Measurements from ENCODE around the gene CFAP299.

The CFAP299 gene

GRCh38 chr4:80986011-80986410, 650.5 kb downstream of the CFAP299 start:
- no peaks in the 10 kb centered on the region for H3K36me3 ChIP-seq (ENCODE audit: control insufficient read depth, insufficient read depth, low read length)
- H3K9me3 ChIP-seq (ENCODE audit: control insufficient read depth, insufficient read depth, low read length), result no peaks in the 10 kb centered on the region
- DNase-seq (ENCODE audit: low read depth, low spot score), result no peak
- no peaks in the 10 kb centered on the region for H3K4me1 ChIP-seq (ENCODE audit: control insufficient read depth, insufficient read depth, low read length)
- no peak overlapping the region for H3K4me3 ChIP-seq (ENCODE audit: low read length)
- H3K27me3 ChIP-seq (ENCODE audit: control insufficient read depth, insufficient read depth, low read length), result no peaks in the 10 kb centered on the region
- H3K27ac ChIP-seq (ENCODE audit: low read length), result no peak overlapping the region

GRCh38 chr4:80989921-80990544, 654.5 kb downstream of the CFAP299 start:
- H3K27ac ChIP-seq (ENCODE audit: low read length), result no peak overlapping the region
- DNase-seq (ENCODE audit: low read depth, low spot score), result peak; percentile 13
- H3K4me3 ChIP-seq (ENCODE audit: low read length), result no peak overlapping the region
- H3K27me3 ChIP-seq (ENCODE audit: control insufficient read depth, insufficient read depth, low read length), result no peaks in the 10 kb centered on the region
- no peaks in the 10 kb centered on the region for H3K36me3 ChIP-seq (ENCODE audit: control insufficient read depth, insufficient read depth, low read length)
- no peaks in the 10 kb centered on the region for H3K9me3 ChIP-seq (ENCODE audit: control insufficient read depth, insufficient read depth, low read length)
- WGBS (ENCODE audit: insufficient coverage, insufficient read length), result no CpG with 5 or more reads among the region's 2 CpGs
- no peaks in the 10 kb centered on the region for H3K4me1 ChIP-seq (ENCODE audit: control insufficient read depth, insufficient read depth, low read length)

- H3K36me3 ChIP-seq (ENCODE audit: control insufficient read depth, insufficient read depth, low read length), result no peaks in the 10 kb centered on the region
- no peak overlapping the region for H3K27ac ChIP-seq (ENCODE audit: low read length)
- no peaks in the 10 kb centered on the region for H3K9me3 ChIP-seq (ENCODE audit: control insufficient read depth, insufficient read depth, low read length)
- WGBS (ENCODE audit: insufficient coverage, insufficient read length), result no CpG with 5 or more reads among the region's 2 CpGs
- DNase-seq (ENCODE audit: low read depth, low spot score), result no peak
- H3K4me1 ChIP-seq (ENCODE audit: control insufficient read depth, insufficient read depth, low read length), result no peaks in the 10 kb centered on the region
- no peak overlapping the region for H3K4me3 ChIP-seq (ENCODE audit: low read length)
- H3K27me3 ChIP-seq (ENCODE audit: control insufficient read depth, insufficient read depth, low read length), result no peaks in the 10 kb centered on the region
Measured at GRCh38 chr4:80990851-80991250, 655.3 kb downstream of the CFAP299 start.

- no CpG with 5 or more reads among the region's 3 CpGs for WGBS (ENCODE audit: insufficient coverage, insufficient read length)
- Histone ChIP-seq H3K4me3 (ENCODE audit: low read length) (no peak overlapping the region), H3K36me3 (ENCODE audit: control insufficient read depth, insufficient read depth, low read length) (no peaks in the 10 kb centered on the region), H3K27ac (ENCODE audit: low read length) (no peak overlapping the region), H3K27me3 (ENCODE audit: control insufficient read depth, insufficient read depth, low read length) (no peaks in the 10 kb centered on the region), H3K9me3 (ENCODE audit: control insufficient read depth, insufficient read depth, low read length) (no peaks in the 10 kb centered on the region), H3K4me1 (ENCODE audit: control insufficient read depth, insufficient read depth, low read length) (no peaks in the 10 kb centered on the region)
- no peak for DNase-seq (ENCODE audit: low read depth, low spot score)
Measured at GRCh38 chr4:80999943-81000342, 664.4 kb downstream of the CFAP299 start.

GRCh38 chr4:81003597-81004111, 668.1 kb downstream of the CFAP299 start:
- Histone ChIP-seq H3K27ac (ENCODE audit: low read length) (no peak overlapping the region), H3K27me3 (ENCODE audit: control insufficient read depth, insufficient read depth, low read length) (no peaks in the 10 kb centered on the region), H3K4me1 (ENCODE audit: control insufficient read depth, insufficient read depth, low read length) (no peaks in the 10 kb centered on the region), H3K9me3 (ENCODE audit: control insufficient read depth, insufficient read depth, low read length) (no peaks in the 10 kb centered on the region), H3K36me3 (ENCODE audit: control insufficient read depth, insufficient read depth, low read length) (no peaks in the 10 kb centered on the region), H3K4me3 (ENCODE audit: low read length) (no peak overlapping the region)
- no peak for DNase-seq (ENCODE audit: low read depth, low spot score)
- no CpG with 5 or more reads among the region's 2 CpGs for WGBS (ENCODE audit: insufficient coverage, insufficient read length)

- DNase-seq (ENCODE audit: low read depth, low spot score), result no peak
- WGBS (ENCODE audit: insufficient coverage, insufficient read length), result no CpG with 5 or more reads among the region's 2 CpGs
- no peaks in the 10 kb centered on the region for H3K4me1 ChIP-seq (ENCODE audit: control insufficient read depth, insufficient read depth, low read length)
- H3K9me3 ChIP-seq (ENCODE audit: control insufficient read depth, insufficient read depth, low read length), result no peaks in the 10 kb centered on the region; the same call in 1 of the 2 replicates
- H3K27me3 ChIP-seq (ENCODE audit: control insufficient read depth, insufficient read depth, low read length), result no peaks in the 10 kb centered on the region
- no peaks in the 10 kb centered on the region for H3K36me3 ChIP-seq (ENCODE audit: control insufficient read depth, insufficient read depth, low read length)
- no peak overlapping the region for H3K4me3 ChIP-seq (ENCODE audit: low read length)
- no peak overlapping the region for H3K27ac ChIP-seq (ENCODE audit: low read length)
Measured at GRCh38 chr4:81007417-81007816, 671.9 kb downstream of the CFAP299 start.
